HEK293 (cell line): ENCODE measurements around the gene MAP2K6.

Experiments used
- CTCF ChIA-PET: fragments of 350-600 bp; formaldehyde crosslinking; extraction: SDS; loops from one replicate; lab custom pipeline; 2021; ENCODE audit warnings: antibody characterized with exemption; lab: Yijun Ruan, JAX
- POLR2A ChIA-PET: fragments of 300-600 bp; formaldehyde crosslinking; extraction: SDS; loops from one replicate; lab custom pipeline; 2020; ENCODE audit warnings: antibody characterized with exemption, inconsistent platforms; lab: Yijun Ruan, JAX
- H3K27ac ChIP-seq: fragments of 200-500 bp; sonication (Bioruptor generic); 2 replicates; pipeline ENCODE4 v1.5.1; 2014; ENCODE audit warnings: low read depth, low read length, control low read depth, inconsistent platforms; ENCODE audit errors: extremely low read depth
- H3K36me3 ChIP-seq, 2 experiments: fragments of 200-500 bp in 1 of 2; sonication (Bioruptor generic) in 1 of 2; 1 replicate in 1 of 2; 2 replicates in 1 of 2; pipeline ENCODE4 v1.5.1; 2014 to 2017; ENCODE audit warnings: inconsistent platforms in 2 of 2, low read length in 2 of 2; ENCODE audit not compliant: control insufficient read depth in 2 of 2, insufficient read depth in 1 of 2
- H3K4me1 ChIP-seq: fragments of 200-500 bp; sonication (Bioruptor generic); 2 replicates; pipeline ENCODE4 v1.5.1; 2014; ENCODE audit warnings: mild to moderate bottlenecking, low read length, inconsistent platforms; ENCODE audit not compliant: control insufficient read depth, insufficient read depth
- H3K4me3 ChIP-seq: 2 replicates; pipeline ENCODE4 v1.5.1; 2011; ENCODE audit warnings: low read depth, mild to moderate bottlenecking, control low read depth, low read length, moderate library complexity
- H3K9me3 ChIP-seq: fragments of 200-500 bp; sonication (Bioruptor generic); 2 replicates; pipeline ENCODE4 v1.5.1; 2014; ENCODE audit warnings: low read depth, low read length, inconsistent platforms; ENCODE audit not compliant: control insufficient read depth, insufficient read depth
- EGR2 ChIP-seq: fragments of 450-650 bp; formaldehyde crosslinking; IDR thresholded peaks from 2 replicates; pipeline ENCODE4 v1.5.1; 2016; ENCODE audit warnings: low read depth, missing biosample characterization, missing genetic modification characterization
- GFI1B ChIP-seq: fragments of 450-650 bp; formaldehyde crosslinking; IDR thresholded peaks from 2 replicates; pipeline ENCODE4 v1.5.1; 2016; ENCODE audit warnings: missing biosample characterization, missing genetic modification characterization
- HOXA7 ChIP-seq: sonication (generic); formaldehyde crosslinking; IDR thresholded peaks from 2 replicates; pipeline ENCODE4 v1.8.1; 2022; ENCODE audit warnings: missing genetic modification reagents, borderline replicate concordance
- SCRT1 ChIP-seq: fragments of 450-650 bp; formaldehyde crosslinking; IDR thresholded peaks from 2 replicates; pipeline ENCODE4 v1.5.1; 2016; ENCODE audit warnings: missing biosample characterization, missing genetic modification characterization, borderline replicate concordance
- SP7 ChIP-seq: fragments of 450-650 bp; formaldehyde crosslinking; IDR thresholded peaks from 2 replicates; pipeline ENCODE4 v1.5.1; 2016; ENCODE audit warnings: missing biosample characterization, missing genetic modification characterization
- ZNF121 ChIP-seq: fragments of 450-650 bp; formaldehyde crosslinking; IDR thresholded peaks from 2 replicates; pipeline ENCODE4 v1.5.1; 2016; ENCODE audit warnings: missing biosample characterization, missing genetic modification characterization
- ZNF138 ChIP-seq: fragments of 450-650 bp; formaldehyde crosslinking; IDR thresholded peaks from 2 replicates; pipeline ENCODE4 v1.5.1; 2016; ENCODE audit warnings: missing biosample characterization, missing genetic modification characterization, borderline replicate concordance
- ZNF175 ChIP-seq: fragments of 450-650 bp; formaldehyde crosslinking; IDR thresholded peaks from 2 replicates; pipeline ENCODE4 v1.5.1; 2016; ENCODE audit warnings: missing biosample characterization, missing genetic modification characterization
- ZNF433 ChIP-seq: fragments of 450-650 bp; formaldehyde crosslinking; IDR thresholded peaks from 2 replicates; pipeline ENCODE4 v1.5.1; 2016; ENCODE audit warnings: missing biosample characterization, missing genetic modification characterization, low read depth
- ZNF530 ChIP-seq: fragments of 450-650 bp; formaldehyde crosslinking; IDR thresholded peaks from 2 replicates; pipeline ENCODE4 v1.5.1; 2016; ENCODE audit warnings: low read depth, missing biosample characterization, missing genetic modification characterization
- ZNF544 ChIP-seq: fragments of 450-650 bp; formaldehyde crosslinking; IDR thresholded peaks from 2 replicates; pipeline ENCODE4 v1.5.0; 2017; ENCODE audit warnings: missing biosample characterization, missing genetic modification characterization
- ZNF555 ChIP-seq: fragments of 450-650 bp; formaldehyde crosslinking; conservative IDR thresholded peaks from 2 replicates; pipeline ENCODE4 v1.5.1; 2017; ENCODE audit warnings: missing biosample characterization, mild to moderate bottlenecking, missing genetic modification characterization, inconsistent platforms
- ZNF558 ChIP-seq: fragments of 450-650 bp; formaldehyde crosslinking; IDR thresholded peaks from 2 replicates; pipeline ENCODE4 v1.5.1; 2016; ENCODE audit warnings: missing biosample characterization, missing genetic modification characterization
- ZNF621 ChIP-seq: fragments of 450-650 bp; formaldehyde crosslinking; IDR thresholded peaks from 2 replicates; pipeline ENCODE4 v1.5.1; 2017; ENCODE audit warnings: missing biosample characterization, missing genetic modification characterization
- ZNF785 ChIP-seq: fragments of 450-650 bp; formaldehyde crosslinking; IDR thresholded peaks from 2 replicates; pipeline ENCODE4 v1.5.1; 2016; ENCODE audit warnings: missing biosample characterization, missing genetic modification characterization
- TF ChIP-seq, protein P1 (sequence below): fragments of 450-650 bp; formaldehyde crosslinking; IDR thresholded peaks from 2 replicates; pipeline ENCODE4 v1.5.1; 2016; ENCODE audit warnings: missing biosample characterization, missing genetic modification characterization
- TF ChIP-seq, protein P2 (sequence below): fragments of 450-650 bp; formaldehyde crosslinking; IDR thresholded peaks from 2 replicates; pipeline ENCODE4 v1.5.1; 2016; ENCODE audit warnings: missing biosample characterization, missing genetic modification characterization
- TF ChIP-seq, protein P3 (sequence below): IDR thresholded peaks from 2 replicates; pipeline ENCODE4 v1.6.1; 2011; ENCODE audit warnings: mild to moderate bottlenecking, low read depth, low read length, borderline replicate concordance
- TF ChIP-seq, protein P4 (sequence below): fragments of 450-650 bp; formaldehyde crosslinking; IDR thresholded peaks from 2 replicates; pipeline ENCODE4 v1.5.1; 2017; ENCODE audit warnings: missing biosample characterization, missing genetic modification characterization
- TF ChIP-seq, protein P5 (sequence below): fragments of 450-650 bp; IDR thresholded peaks from 2 replicates; pipeline ENCODE4 v1.5.1; 2018; ENCODE audit warnings: missing biosample characterization, missing genetic modification characterization

MAP2K6 gene

DNA sequence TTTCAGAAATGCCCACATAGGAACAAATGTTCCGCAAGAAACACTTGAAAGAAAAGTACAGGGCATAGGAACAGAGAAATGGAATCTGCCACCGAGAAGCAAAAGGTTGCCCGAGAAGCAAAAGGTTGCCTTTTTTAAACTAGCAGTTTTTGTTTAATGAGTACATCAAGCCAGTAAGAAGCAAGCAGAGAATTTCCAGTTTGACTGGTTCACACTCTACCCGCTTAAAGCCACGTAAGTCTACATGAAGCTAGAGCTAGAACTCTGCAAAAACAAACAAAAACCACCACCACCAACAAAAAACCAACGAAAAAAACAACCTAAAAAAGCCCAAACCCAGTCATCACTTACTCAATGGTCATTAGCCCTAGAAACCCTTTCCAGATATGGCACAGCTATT is 144.3 kb downstream of the MAP2K6 start (continued):
- TF ChIP-seq, protein P1, sequence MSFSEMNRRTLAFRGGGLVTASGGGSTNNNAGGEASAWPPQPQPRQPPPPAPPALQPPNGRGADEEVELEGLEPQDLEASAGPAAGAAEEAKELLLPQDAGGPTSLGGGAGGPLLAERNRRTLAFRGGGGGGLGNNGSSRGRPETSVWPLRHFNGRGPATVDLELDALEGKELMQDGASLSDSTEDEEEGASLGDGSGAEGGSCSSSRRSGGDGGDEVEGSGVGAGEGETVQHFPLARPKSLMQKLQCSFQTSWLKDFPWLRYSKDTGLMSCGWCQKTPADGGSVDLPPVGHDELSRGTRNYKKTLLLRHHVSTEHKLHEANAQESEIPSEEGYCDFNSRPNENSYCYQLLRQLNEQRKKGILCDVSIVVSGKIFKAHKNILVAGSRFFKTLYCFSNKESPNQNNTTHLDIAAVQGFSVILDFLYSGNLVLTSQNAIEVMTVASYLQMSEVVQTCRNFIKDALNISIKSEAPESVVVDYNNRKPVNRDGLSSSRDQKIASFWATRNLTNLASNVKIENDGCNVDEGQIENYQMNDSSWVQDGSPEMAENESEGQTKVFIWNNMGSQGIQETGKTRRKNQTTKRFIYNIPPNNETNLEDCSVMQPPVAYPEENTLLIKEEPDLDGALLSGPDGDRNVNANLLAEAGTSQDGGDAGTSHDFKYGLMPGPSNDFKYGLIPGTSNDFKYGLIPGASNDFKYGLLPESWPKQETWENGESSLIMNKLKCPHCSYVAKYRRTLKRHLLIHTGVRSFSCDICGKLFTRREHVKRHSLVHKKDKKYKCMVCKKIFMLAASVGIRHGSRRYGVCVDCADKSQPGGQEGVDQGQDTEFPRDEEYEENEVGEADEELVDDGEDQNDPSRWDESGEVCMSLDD (tag by site-specific recombination): no peak
- no peak for TF ChIP-seq ZNF555
- TF ChIP-seq ZNF544 (tag by site-specific recombination): no peak
- no peak for TF ChIP-seq EGR2
- TF ChIP-seq SCRT1 (tag by site-specific recombination): no peak
- TF ChIP-seq SP7: no peak
- TF ChIP-seq ZNF558 (tag by site-specific recombination): no peak
- TF ChIP-seq ZNF621 (tag by site-specific recombination): no peak
- TF ChIP-seq, protein P2, sequence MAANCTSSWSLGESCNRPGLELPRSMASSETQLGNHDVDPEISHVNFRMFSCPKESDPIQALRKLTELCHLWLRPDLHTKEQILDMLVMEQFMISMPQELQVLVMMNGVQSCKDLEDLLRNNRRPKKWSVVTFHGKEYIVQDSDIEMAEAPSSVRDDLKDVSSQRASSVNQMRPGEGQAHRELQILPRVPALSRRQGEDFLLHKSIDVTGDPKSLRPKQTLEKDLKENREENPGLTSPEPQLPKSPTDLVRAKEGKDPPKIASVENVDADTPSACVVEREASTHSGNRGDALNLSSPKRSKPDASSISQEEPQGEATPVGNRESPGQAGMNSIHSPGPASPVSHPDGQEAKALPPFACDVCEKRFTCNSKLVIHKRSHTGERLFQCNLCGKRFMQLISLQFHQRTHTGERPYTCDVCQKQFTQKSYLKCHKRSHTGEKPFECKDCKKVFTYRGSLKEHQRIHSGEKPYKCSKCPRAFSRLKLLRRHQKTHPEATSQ: no peak
- TF ChIP-seq ZNF530: no peak
- no peak for TF ChIP-seq ZNF433 (tag by site-specific recombination)
- TF ChIP-seq HOXA7 (CRISPR knock-in tag): no peak

DNA sequence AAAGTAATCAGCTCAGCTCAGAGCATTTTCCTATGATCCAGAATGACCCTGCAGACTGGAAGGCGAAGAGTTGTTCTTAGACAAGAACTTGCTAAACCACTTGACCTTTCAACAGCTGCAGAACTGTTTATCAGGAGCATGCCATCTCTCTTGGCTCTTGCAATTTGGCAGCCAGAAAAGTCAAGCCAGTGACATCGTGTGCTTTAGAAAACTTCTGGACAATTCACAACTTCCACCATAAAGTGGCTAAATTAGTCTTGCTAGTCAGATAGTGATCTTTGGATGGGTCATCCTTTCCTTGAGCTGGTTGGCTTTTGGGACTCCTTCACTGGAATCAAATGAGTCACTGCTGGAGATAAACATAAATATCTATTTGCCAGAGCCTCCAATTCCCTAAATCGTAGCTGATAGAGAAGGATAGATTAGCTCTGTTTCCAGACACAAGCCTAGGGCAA is 146.5 kb downstream of the MAP2K6 start:
- Histone ChIP-seq H3K9me3 (no peaks in the 10 kb centered on the region), H3K36me3 (no peaks in the 10 kb centered on the region), H3K4me3 (no peak overlapping the region), H3K27ac (no peak overlapping the region), H3K4me1 (no peaks in the 10 kb centered on the region)
- CTCF ChIA-PET: interaction anchor here (0.5 to 1.1 kb wide), 3 partner anchors 15 to 224 kb away, joined by 3 to 6 read pairs (median 4); no protein-coding TSS in a partner anchor
- POLR2A ChIA-PET: no interaction called here
- TF ChIP-seq ZNF121: no peak
- TF ChIP-seq, protein P3, sequence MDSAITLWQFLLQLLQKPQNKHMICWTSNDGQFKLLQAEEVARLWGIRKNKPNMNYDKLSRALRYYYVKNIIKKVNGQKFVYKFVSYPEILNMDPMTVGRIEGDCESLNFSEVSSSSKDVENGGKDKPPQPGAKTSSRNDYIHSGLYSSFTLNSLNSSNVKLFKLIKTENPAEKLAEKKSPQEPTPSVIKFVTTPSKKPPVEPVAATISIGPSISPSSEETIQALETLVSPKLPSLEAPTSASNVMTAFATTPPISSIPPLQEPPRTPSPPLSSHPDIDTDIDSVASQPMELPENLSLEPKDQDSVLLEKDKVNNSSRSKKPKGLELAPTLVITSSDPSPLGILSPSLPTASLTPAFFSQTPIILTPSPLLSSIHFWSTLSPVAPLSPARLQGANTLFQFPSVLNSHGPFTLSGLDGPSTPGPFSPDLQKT: no peak
- TF ChIP-seq ZNF621 (tag by site-specific recombination): no peak
- TF ChIP-seq, protein P4, sequence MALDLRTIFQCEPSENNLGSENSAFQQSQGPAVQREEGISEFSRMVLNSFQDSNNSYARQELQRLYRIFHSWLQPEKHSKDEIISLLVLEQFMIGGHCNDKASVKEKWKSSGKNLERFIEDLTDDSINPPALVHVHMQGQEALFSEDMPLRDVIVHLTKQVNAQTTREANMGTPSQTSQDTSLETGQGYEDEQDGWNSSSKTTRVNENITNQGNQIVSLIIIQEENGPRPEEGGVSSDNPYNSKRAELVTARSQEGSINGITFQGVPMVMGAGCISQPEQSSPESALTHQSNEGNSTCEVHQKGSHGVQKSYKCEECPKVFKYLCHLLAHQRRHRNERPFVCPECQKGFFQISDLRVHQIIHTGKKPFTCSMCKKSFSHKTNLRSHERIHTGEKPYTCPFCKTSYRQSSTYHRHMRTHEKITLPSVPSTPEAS (tag by site-specific recombination): no peak
- TF ChIP-seq ZNF785: no peak
- no peak for TF ChIP-seq ZNF138
- TF ChIP-seq ZNF175: no peak
- TF ChIP-seq, protein P5, sequence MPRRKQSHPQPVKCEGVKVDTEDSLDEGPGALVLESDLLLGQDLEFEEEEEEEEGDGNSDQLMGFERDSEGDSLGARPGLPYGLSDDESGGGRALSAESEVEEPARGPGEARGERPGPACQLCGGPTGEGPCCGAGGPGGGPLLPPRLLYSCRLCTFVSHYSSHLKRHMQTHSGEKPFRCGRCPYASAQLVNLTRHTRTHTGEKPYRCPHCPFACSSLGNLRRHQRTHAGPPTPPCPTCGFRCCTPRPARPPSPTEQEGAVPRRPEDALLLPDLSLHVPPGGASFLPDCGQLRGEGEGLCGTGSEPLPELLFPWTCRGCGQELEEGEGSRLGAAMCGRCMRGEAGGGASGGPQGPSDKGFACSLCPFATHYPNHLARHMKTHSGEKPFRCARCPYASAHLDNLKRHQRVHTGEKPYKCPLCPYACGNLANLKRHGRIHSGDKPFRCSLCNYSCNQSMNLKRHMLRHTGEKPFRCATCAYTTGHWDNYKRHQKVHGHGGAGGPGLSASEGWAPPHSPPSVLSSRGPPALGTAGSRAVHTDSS (tag by site-specific recombination): no peak
- no peak for TF ChIP-seq GFI1B (tag by site-specific recombination)
